ENCODE results near the gene IFIT2. TPM values are rescaled to one million over a fixed set of nuclear protein-coding genes. Genes with fewer than 3 reads are reported as not detected.

IFIT2 gene
- total RNA-seq, 1 donor from 2014 or later: not detected

- H3K4me3 Mint-ChIP-seq (ENCODE audit: unreplicated experiment): no peak overlapping the region
- H3K27ac Mint-ChIP-seq (ENCODE audit: unreplicated experiment): no peak overlapping the region
- TF ChIP-seq, protein P1, sequence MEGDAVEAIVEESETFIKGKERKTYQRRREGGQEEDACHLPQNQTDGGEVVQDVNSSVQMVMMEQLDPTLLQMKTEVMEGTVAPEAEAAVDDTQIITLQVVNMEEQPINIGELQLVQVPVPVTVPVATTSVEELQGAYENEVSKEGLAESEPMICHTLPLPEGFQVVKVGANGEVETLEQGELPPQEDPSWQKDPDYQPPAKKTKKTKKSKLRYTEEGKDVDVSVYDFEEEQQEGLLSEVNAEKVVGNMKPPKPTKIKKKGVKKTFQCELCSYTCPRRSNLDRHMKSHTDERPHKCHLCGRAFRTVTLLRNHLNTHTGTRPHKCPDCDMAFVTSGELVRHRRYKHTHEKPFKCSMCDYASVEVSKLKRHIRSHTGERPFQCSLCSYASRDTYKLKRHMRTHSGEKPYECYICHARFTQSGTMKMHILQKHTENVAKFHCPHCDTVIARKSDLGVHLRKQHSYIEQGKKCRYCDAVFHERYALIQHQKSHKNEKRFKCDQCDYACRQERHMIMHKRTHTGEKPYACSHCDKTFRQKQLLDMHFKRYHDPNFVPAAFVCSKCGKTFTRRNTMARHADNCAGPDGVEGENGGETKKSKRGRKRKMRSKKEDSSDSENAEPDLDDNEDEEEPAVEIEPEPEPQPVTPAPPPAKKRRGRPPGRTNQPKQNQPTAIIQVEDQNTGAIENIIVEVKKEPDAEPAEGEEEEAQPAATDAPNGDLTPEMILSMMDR (IDR thresholded peaks at IDR 0.05; ENCODE audit: partially characterized antibody, unreplicated experiment): no peak
- H3K36me3 Mint-ChIP-seq (ENCODE audit: unreplicated experiment): no peaks in the 10 kb centered on the region
- no peaks in the 10 kb centered on the region for H3K4me1 Mint-ChIP-seq (ENCODE audit: low read depth, unreplicated experiment)
- H3K27me3 Mint-ChIP-seq (ENCODE audit: unreplicated experiment): no peaks in the 10 kb centered on the region
- DNase-seq: no peak
- no peaks in the 10 kb centered on the region for H3K9me3 Mint-ChIP-seq (ENCODE audit: unreplicated experiment)
These were observed 4.1 kb downstream of the IFIT2 start for GRCh38 chr10:89305766-89306433.

DNA sequence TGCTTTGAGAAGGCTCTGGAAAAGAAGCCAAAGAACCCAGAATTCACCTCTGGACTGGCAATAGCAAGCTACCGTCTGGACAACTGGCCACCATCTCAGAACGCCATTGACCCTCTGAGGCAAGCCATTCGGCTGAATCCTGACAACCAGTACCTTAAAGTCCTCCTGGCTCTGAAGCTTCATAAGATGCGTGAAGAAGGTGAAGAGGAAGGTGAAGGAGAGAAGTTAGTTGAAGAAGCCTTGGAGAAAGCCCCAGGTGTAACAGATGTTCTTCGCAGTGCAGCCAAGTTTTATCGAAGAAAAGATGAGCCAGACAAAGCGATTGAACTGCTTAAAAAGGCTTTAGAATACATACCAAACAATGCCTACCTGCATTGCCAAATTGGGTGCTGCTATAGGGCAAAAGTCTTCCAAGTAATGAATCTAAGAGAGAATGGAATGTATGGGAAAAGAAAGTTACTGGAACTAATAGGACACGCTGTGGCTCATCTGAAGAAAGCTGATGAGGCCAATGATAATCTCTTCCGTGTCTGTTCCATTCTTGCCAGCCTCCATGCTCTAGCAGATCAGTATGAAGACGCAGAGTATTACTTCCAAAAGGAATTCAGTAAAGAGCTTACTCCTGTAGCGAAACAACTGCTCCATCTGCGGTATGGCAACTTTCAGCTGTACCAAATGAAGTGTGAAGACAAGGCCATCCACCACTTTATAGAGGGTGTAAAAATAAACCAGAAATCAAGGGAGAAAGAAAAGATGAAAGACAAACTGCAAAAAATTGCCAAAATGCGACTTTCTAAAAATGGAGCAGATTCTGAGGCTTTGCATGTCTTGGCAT lies 4.8 kb downstream of the IFIT2 start:
- Mint-ChIP-seq H3K4me1 (ENCODE audit: low read depth, unreplicated experiment) (no peaks in the 10 kb centered on the region), H3K27ac (ENCODE audit: unreplicated experiment) (no peak overlapping the region), H3K4me3 (ENCODE audit: unreplicated experiment) (no peak overlapping the region), H3K9me3 (ENCODE audit: unreplicated experiment) (no peaks in the 10 kb centered on the region), H3K36me3 (ENCODE audit: unreplicated experiment) (no peaks in the 10 kb centered on the region), H3K27me3 (ENCODE audit: unreplicated experiment) (no peaks in the 10 kb centered on the region)
- TF ChIP-seq, protein P1 (IDR thresholded peaks at IDR 0.05; ENCODE audit: partially characterized antibody, unreplicated experiment): no peak
- DNase-seq: no peak

- no peak overlapping the region for H3K27ac Mint-ChIP-seq (ENCODE audit: unreplicated experiment)
- H3K36me3 Mint-ChIP-seq (ENCODE audit: unreplicated experiment): no peaks in the 10 kb centered on the region
- no peaks in the 10 kb centered on the region for H3K27me3 Mint-ChIP-seq (ENCODE audit: unreplicated experiment)
- TF ChIP-seq, protein P1 (IDR thresholded peaks at IDR 0.05; ENCODE audit: partially characterized antibody, unreplicated experiment): no peak
- H3K9me3 Mint-ChIP-seq (ENCODE audit: unreplicated experiment): no peaks in the 10 kb centered on the region
- H3K4me3 Mint-ChIP-seq (ENCODE audit: unreplicated experiment): no peak overlapping the region
- no peak for DNase-seq
- H3K4me1 Mint-ChIP-seq (ENCODE audit: low read depth, unreplicated experiment): no peaks in the 10 kb centered on the region
These were observed 5.4 kb downstream of the IFIT2 start for GRCh38 chr10:89307269-89307577.

DNA sequence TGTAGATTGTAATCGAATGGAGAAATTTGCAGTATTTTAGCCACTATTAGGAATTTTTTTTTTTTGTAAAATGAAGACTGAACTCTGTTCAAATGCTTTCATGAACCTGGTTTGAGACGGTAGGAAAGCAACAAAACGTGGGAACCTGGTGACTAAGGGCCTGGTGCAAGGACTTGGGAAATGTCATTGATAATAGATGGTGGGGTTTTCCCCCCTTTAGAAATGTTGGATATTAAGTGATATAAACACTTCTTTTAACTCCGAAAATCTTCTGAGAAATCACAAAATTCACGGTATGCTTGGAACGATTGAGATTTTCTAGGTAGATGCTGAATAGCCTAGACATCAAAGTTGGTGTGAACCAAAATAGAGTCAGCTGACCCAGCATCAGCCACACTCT lies 6.4 kb downstream of the IFIT2 start:
- TF ChIP-seq, protein P1 (IDR thresholded peaks at IDR 0.05; ENCODE audit: partially characterized antibody, unreplicated experiment): no peak
- Mint-ChIP-seq H3K4me3 (ENCODE audit: unreplicated experiment) (no peak overlapping the region), H3K36me3 (ENCODE audit: unreplicated experiment) (no peaks in the 10 kb centered on the region)

GRCh38 chr10:89308736-89309135 lies 6.9 kb downstream of the IFIT2 start:
- Mint-ChIP-seq H3K4me3 (ENCODE audit: unreplicated experiment) (no peak overlapping the region), H3K27me3 (ENCODE audit: unreplicated experiment) (no peaks in the 10 kb centered on the region), H3K9me3 (ENCODE audit: unreplicated experiment) (no peaks in the 10 kb centered on the region), H3K4me1 (ENCODE audit: low read depth, unreplicated experiment) (no peaks in the 10 kb centered on the region), H3K36me3 (ENCODE audit: unreplicated experiment) (no peaks in the 10 kb centered on the region), H3K27ac (ENCODE audit: unreplicated experiment) (no peak overlapping the region)
- no peak for DNase-seq
- TF ChIP-seq, protein P1 (IDR thresholded peaks at IDR 0.05; ENCODE audit: partially characterized antibody, unreplicated experiment): no peak

More for the DNA sequence above, 6.4 kb downstream of the IFIT2 start:
- H3K9me3 Mint-ChIP-seq (ENCODE audit: unreplicated experiment): no peaks in the 10 kb centered on the region
- no peak overlapping the region for H3K27ac Mint-ChIP-seq (ENCODE audit: unreplicated experiment)
- H3K4me1 Mint-ChIP-seq (ENCODE audit: low read depth, unreplicated experiment): no peaks in the 10 kb centered on the region
- no peak for DNase-seq
- H3K27me3 Mint-ChIP-seq (ENCODE audit: unreplicated experiment): no peaks in the 10 kb centered on the region
